PFSK-1 (cell line): ENCODE data around the gene LMOD1.

Source experiments
- POLR2AphosphoS5 ChIP-seq: IDR thresholded peaks from 2 replicates; pipeline ENCODE4 v1.6.1; 2012; ENCODE audit warnings: low read depth, mild to moderate bottlenecking, control low read depth, low read length, moderate library complexity
- REST ChIP-seq, 2 experiments: IDR thresholded peaks; 2 replicates each; pipeline versions ENCODE4 v1.6.1 to v1.8.0; 2011 to 2012; ENCODE audit warnings: low read depth in 2 of 2, low read length in 2 of 2, control low read depth in 1 of 2, inconsistent platforms in 1 of 2, mild to moderate bottlenecking in 1 of 2, moderate library complexity in 1 of 2; ENCODE audit not compliant: insufficient read depth in 1 of 2

- no peak for TF ChIP-seq REST (IDR thresholded peaks at IDR 0.05; ENCODE audit: insufficient read depth in 1 of 2, low read depth in 2 of 2, low read length in 2 of 2)
- no peak for TF ChIP-seq POLR2AphosphoS5
Measured at GRCh38 chr1:201925301-201925567, 21.1 kb downstream of the LMOD1 start.
